ENCODE data around the gene ATP6V1C2.
"Not testable (repeated sequence)": the region's sequence is repeated elsewhere in the genome, so short reads cannot be mapped to it uniquely, and the experiment has no call there.

The ATP6V1C2 gene

DNA sequence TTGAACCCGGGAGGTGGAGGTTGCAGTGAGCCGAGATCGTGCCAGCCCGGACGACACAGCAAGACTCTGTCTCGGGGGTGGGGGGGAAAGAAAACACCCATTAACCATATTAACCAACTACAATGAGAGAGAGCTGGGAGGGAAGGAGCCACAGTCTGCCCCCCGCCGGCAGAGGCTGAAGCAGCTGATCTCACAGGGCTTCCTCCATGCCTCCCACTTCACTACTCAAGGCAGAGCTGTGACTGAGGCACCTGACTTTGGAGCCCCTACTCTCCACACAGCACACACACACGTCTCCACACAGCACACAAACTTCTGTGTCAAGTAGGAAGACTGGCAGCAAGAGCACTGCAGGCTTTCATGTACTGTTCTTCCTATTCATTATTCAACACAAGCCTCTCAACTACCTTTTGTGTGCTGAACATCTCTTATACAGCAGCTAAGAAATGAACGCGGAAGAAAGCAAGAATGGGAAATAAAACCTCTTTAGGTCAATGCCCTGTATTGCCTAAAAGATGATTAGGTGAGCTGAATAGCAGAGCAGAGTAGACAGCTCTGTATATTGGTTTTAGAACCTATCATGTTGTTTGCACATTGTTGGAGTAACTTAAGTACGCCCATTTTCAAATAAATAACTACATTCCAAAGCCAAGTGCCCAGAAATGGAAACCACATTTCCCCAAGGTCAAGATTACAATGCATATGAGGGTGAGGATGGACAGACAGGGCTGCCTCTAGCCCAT, 65.0 kb downstream of the ATP6V1C2 start:
- no peak for DNase-seq (ENCODE audit: low read depth)

DNA sequence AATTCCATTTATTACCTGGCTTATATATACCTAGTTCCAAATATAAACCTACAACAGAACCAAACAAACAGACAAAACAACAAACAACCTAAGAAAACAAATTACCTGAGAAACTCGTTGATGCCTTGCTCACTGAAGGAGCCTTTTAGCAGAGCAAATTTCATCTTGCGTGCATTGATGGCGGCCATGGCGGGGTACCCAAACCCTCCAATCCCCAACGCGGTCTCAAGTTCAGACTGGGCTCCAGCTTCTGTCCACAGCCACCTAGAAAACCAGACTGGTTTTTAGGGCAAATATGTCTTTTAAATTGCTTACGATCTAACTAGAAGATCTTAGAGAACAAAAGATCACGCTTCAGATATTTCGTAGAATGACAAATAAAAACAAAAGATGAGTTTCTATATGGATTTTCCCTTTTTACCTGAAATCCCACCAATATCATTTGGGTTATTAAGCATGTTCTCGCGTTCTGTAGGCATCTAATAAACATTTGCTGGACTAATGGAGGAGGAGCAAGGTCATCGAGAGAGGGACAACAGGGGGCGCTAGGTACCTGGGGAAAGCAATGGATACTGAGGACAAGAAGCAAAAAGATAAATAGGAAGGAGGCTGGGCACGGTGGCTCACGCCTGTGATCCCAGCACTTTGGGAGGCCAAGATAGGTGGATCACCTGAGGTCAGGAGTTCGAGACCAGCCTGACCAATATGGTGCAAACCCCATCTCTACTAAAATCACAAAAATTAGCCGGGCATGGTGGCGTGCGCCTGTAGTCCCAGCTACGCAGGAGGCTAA, 65.9 kb downstream of the ATP6V1C2 start:
- DNase-seq (ENCODE audit: low read depth) = no peak

DNA sequence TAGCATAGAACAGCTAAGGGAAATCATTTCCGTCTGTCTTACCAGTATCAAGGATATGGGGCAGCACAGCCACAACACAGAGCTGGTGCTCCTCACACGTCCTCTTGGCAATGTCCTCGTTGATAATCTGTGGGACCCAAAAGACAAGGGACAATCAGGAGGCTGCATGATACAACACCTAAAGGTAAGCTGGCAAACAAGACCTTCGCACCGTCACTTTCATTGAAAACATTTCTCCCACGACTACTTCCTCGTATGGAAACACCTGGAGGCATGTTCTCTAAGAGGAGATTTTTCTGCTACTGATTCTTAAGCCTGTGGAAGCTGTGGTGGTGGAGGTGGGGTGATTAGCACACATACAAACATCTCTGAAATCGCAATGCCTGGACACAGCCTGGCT, 67.4 kb downstream of the ATP6V1C2 start:
- DNase-seq (ENCODE audit: low read depth) = no peak

DNA sequence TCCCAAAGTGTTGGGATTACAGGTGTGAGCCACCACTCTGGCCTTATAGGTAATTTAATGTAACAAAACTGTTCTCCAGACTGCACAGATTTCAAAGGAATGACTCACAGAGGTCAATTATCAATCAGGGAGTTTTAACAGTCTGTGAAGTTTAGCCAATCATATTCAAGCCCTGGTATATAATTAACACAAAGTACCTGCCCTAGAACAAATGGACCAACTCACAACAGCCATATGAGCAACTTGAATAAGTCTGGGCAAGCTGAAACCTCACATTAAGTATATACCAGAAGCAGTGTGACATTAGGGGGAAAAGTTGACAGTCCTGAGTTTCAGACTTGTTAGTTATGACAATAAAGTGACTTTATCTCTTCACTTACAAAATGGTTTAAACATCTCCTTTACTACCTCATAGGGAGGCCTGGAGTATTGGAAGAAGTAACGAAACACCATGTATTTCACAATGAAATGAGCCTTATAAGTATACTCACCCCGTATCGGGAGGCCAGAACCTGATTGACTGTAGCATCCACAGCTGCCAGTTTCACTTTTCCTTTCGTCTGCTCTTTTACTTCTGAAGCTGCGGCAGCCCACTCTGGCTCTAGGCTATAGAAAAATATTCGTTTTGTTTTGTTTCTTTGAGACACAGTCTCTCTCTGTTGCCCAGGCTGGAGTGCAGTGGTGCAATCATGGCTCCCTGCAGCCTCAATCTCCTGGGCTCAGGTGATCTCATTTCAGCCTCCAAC, 69.0 kb downstream of the ATP6V1C2 start:
- no peak for DNase-seq (ENCODE audit: low read depth)

DNA sequence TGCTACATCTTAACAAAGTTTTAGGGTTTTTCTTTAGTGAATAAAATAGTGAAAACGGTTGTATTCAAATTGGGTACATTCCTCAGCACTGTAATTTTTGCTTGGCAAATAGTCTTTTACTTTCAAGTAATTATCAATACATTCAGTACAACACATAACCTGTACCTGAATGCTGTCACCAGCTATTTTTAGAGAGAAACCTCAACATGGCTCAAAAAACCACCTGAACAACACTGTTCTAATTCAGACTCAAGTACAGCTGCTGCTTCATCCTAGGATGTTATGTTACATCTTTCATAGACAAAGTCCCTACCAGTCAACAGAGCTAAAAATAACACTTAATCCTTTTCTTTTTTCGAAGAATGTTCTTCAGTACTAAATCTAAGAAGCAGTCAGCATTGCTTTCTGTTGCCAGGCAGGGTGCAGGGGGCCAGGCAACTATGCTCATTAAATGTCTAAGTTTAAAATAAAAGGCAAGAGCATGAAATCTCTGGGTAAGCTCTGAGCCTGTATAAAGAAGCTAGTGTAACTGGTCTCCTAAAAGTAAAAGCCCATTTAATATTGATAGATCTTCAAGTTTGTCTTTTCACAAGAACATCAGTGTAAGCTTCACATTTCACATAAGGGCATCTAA, 70.7 kb downstream of the ATP6V1C2 start:
- DNase-seq (ENCODE audit: low read depth) = no peak

DNA sequence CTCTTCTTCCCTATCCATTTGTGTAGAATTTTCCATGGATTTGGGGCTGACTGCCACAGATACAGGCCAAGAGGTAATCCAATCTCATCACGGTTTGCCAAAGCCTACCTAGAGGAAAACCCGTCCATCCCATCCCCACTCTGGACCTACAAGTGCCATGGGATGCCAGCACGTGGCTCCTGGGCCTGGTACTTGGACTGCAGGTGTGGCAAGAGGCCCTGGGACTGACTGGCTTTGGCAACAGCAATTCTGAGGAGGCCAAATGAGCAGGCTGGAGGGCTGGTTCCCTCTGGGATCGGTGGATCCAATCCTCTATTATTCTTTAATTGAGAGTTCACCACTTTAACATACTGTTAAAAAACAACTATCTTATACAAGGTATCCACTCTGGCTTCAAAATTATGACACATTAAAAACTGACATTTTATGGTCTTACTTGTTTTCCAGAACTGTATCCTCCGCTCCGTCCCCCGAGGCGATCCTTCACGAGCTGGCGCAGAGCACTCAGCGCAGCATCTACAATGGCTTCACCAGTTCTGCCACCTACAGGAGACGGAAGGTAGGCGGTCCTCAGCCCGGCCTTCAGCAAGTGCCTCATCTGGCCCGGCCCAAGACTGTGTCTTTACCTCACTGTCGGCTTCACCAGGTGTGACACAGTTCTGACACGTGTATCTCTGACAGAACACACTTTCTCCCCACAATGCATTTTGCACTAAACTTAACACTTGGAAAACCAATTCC, 71.4 kb downstream of the ATP6V1C2 start:
- DNase-seq (ENCODE audit: low read depth) = no peak

DNA sequence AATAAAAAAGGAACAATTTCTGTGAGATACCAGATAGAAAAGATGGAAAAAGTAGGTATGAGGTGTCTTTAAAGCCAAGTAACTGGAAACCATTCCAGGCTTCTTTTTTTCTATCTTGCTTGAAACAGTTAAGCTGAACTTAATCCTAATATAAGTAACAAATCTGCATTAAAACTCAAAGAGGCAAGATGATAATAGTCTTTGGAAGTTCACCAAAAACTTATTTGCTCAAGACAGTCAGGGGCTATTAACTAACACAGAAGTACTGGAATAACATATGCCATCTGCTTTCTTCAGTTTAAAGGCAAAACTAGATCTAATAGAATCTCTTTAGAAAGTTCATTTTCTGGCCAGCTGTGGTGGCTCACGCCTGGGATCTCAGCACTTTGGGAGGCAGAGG, 72.4 kb downstream of the ATP6V1C2 start:
- no peak for DNase-seq (ENCODE audit: low read depth)

DNA sequence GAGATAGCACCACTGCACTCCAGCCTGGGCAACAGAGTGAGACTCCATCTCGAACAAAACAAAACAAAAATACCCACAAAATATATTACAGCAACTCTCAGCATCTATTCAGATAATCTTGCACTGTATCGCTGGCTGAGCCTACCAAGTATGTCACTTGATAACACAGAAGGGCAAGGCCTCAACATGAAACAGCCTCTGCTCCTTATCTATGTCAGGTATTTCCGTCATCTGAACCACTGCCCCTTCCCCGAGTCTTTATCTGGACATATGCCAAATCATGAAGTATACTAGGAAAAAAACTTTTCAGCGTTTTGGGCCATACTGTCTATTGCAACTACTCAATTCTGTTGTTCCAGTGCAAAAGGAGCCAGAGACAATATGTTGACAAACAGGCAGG, 73.4 kb downstream of the ATP6V1C2 start:
- DNase-seq (ENCODE audit: low read depth) = no peak

DNA sequence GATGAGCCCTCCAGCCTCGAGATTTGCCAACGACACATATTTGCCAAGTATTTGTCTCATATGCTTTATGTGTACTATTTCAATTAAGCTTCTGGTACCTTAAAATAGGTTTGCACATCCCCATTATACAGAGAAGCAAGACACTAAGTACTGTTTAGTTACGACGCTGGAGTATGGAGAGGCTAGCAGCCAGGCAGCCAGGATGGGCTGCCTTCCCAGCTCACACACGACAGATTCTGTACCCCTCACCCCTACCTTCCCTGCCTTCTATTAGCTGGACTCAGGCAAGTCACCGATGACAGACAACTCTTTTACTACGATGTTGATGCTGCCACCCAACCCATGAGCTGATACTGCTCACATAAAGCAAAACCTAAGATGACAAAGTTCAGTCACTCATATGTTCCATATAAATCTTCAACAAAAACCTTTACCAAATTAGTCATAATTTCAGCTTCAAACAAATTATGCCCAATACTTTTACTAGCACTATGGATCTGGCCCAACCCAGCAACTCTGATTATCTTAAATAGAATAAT, 74.1 kb downstream of the ATP6V1C2 start:
- DNase-seq (ENCODE audit: low read depth) = no peak

DNA sequence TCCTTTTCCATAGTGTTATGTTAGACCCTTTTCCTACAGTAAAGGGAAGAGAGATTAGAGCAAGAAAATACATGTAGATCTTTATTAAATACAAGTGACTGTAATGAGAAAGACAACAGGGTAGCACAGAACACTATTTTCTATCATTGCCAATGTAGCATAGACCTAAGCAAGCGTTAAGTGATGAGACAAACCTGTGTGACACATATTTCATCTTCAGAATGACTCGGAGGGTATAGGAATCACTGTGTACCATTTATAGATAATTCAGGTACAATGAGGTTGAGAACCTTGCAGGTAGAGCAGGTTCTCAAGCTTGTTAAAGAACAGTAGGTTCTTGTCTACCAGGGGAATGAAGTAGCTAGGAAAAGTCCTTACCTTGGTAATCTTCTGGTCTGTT, 75.3 kb downstream of the ATP6V1C2 start:
- DNase-seq (ENCODE audit: low read depth) = no peak

DNA sequence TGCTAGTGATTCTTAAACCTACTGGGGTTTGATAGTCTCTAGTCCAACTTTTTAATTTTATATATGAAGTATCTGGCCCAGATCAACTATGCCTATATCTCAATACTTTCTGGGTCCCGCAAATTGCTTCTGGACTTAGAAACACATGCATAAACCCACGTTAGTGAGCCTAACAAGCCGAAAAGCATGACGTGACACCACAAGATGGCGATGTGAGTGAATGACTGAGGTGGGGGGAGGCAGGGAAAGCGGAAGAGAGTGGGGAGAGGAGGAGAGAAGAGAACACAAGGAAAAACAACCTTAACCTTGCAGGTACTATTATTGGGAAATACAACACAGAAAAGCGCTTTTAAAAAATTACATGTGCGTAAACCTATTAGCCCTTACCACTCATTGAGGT, 77.4 kb downstream of the ATP6V1C2 start:
- DNase-seq (ENCODE audit: low read depth) = no peak

DNA sequence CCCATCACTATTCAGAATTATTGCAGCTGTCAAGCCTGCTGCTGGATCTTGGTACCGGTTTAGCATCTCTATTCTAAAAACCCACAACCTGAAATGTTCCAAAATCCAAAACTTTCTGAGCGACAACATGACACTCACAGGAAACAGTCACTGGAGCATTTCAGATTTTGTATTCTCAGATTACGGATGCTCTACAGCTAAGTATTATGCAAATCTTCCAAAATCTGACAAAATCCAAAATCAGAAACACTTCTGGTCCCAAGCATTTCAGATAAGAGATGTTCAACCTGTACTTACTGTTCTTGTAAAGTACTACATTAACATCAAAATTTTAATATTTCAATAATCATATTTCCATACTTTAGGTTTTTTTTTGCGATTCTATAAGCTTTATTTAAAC, 78.7 kb downstream of the ATP6V1C2 start:
- no peak for DNase-seq (ENCODE audit: low read depth)

DNA sequence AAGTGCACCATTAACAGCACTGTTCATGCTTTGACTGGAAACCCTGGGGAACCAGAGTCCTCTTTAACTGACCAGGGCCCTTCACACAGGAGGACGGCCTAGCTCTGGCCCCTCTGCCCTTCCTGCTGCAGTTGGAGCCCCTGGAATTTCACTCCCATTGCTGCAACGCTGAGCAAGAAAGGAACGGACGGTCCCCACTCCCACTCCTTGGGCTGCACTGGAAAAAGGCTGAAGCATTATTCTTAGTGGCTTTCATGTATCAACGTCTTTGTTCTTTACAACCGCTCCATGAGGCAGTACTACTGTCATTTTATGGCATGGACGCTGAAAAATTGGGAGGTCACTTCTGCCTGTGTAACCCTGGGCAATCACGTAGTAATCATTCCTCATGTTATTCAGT, 81.2 kb downstream of the ATP6V1C2 start:
- no peak for DNase-seq (ENCODE audit: low read depth)

DNA sequence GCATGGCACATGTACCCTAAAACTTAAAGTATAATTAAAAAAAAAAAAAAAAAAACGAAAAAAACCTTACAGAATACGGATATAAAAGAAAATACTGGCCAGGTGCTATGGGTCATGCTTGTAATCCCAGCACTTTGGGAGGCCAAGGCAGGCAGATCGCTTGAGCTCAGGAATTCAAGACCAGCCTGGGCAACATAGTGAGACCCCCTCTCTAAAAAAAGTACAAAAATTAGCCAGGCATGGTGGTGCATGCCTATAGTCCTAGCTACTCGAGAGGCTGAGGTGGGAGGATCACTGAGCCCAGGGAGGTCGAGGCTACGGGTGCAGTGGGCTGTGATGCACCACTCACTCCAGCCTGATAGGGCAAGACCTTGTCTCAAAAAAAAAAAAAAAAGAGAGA, 84.6 kb downstream of the ATP6V1C2 start:
- not testable (repeated sequence) for DNase-seq (ENCODE audit: low read depth)

DNA sequence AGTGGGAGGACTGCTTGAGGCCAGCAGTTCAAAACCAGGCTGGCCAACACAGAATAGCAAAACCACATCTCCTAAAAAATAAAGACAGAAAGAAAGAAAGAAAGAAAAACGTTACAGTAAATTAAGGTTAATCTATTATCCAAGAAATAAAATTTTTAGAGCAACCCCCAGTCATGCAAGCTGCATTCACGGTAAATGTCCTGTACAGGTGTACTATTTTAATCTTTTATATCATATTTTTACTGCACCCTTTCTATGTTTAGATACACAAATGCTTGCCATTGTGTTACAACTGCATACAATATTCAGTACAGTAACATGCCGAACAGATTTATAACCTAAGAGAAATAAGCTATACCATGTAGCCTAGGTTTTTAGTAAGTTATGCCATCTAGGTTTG, 85.1 kb downstream of the ATP6V1C2 start:
- DNase-seq (ENCODE audit: low read depth) = no peak

DNA sequence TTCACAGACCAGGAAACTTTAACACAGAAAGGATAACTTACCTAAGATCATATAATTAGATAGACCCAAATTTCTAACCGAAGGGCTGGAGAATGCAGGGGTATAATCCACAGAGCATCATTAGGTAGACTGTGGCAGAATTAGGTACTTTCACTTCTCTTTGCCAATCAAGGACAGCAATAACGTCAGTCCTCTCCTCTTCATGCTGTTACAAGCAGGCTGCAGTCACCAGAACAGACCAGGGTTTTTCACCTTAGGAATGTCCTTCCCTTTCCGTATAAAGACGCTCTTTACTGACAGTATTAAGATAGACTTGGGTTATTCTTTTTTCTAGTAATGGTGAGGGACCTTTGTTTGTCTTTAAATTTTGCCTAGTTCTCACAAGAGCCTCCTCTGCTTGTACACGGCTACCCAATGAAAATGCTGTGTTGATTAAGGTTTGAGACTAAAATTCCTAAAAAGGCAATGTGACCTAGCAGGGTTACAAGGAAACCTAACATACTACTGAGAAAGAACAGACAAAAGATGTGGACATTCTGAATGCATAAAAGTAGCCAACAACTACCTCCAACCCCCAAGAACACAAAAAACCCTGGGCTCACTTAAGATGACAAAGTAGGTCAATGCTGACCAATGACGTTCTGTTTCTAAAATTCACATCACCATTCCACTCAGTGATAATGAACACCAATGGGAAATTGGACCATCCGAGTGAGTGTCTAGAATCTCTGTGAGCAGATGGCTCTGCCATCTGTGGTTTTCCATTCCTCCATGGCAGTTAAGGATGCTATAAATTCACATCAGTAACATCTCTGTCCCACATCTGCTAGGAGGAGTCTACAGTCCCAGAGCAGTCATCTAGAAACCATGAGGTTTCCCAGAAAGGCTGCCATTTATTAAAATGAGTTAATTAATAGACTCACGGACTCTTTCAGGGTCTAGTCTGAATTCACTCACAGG, 89.1 kb downstream of the ATP6V1C2 start:
- DNase-seq (ENCODE audit: low read depth) = no peak

DNA sequence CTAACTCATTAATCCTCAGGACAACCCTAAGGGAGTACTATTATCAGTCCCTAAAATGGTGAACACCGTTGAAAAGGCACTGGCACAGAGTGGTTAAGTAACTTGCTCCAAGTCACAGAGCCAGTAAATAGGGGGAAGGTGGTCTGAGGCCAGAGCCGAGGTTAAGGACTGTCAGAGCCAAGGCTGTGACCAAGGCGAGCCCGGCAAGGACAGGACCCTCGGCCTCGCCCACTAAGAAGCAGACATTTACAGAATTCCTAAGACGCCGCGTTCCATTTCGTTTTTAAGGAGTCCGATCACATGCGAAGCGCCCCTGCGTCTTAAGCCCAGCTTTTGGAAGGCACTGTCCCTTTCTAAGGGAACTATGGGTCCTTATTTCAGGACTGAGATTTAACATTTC, 90.1 kb downstream of the ATP6V1C2 start:
- DNase-seq (ENCODE audit: low read depth) = no peak

DNA sequence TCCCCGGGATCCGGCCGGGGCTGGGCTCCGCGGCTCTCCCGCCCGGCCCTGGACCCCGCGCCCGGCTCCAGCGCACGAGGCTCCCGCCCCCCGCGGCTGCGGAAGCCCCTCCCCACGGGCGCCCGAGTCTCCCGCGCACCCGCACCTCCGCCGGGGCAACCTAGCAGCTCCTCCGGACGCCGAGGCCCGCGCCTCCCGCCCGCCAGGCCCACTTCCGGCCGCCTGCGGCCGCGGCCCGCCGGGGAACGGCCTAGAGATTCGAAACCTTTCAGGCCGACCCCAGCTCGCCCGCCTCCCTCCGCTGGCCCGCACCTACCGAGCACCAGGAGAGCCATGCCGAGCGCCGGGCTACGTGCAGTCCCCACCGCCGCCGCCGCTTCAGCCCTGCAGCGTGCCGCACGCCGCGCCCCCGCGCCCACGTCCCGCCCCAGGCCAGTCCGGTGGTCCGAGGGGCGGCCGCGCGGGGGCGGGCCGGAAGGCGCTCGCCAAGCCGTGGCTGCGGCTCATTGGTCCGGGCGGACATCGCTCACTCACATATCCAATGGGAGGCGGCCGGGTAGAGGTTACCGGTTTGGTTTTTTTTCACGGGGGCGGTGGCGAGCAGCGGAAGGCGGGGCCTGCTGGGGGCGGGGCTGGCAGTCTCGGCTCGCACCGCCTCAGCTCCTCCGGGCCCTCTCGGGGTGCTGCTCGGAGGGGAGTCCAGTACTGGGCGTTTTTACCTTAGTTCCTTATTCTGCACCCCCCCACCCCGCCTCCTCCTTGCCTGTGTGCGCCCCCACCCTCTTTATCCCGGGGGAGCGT, 91.1 kb downstream of the ATP6V1C2 start, which contains the start of gene PDIA6:
Gene PDIA6, minus strand, starts transcription at position 424 of the 801 bp plus-strand sequence. Its CDS starts 89 bp downstream, at position 335.
- peak; percentile 92 for DNase-seq (ENCODE audit: low read depth)
